NCI-H1105 treated with DMSO at 0.1 percent for 48 hours (cell line): ENCODE results near the gene RMND5B.
"Not testable (repeated sequence)": the region's sequence is repeated elsewhere in the genome, so short reads cannot be mapped to it uniquely, and the experiment has no call there.

Source experiments
- DNase-seq: peaks from one replicate; lab custom pipeline; 2025; lab: John Stamatoyannopoulos, UW

RMND5B gene

GRCh38 chr5:178113841-178114324, 16.9 kb upstream of the RMND5B start:
- DNase-seq = no peak

- DNase-seq = no peak
These were observed 16.3 kb upstream of the RMND5B start for GRCh38 chr5:178114325-178115135.

GRCh38 chr5:178115136-178115813, 15.5 kb upstream of the RMND5B start:
- no peak for DNase-seq

GRCh38 chr5:178115814-178116142, 15.0 kb upstream of the RMND5B start:
- DNase-seq = no peak

GRCh38 chr5:178116143-178116885, 14.5 kb upstream of the RMND5B start:
- no peak for DNase-seq

- DNase-seq = no peak
These were observed 12.7 kb upstream of the RMND5B start for GRCh38 chr5:178117923-178118701.

- no peak for DNase-seq
These were observed 10.8 kb upstream of the RMND5B start for GRCh38 chr5:178119915-178120606.

- DNase-seq = peak; percentile 84
These were observed 10.0 kb upstream of the RMND5B start for GRCh38 chr5:178120607-178121357.

GRCh38 chr5:178121391-178122276, 9.2 kb upstream of the RMND5B start:
- DNase-seq = no peak

GRCh38 chr5:178122346-178122745, 8.5 kb upstream of the RMND5B start:
- no peak for DNase-seq

- no peak for DNase-seq
These were observed 7.5 kb upstream of the RMND5B start for GRCh38 chr5:178123094-178123965.

- no peak for DNase-seq
These were observed 6.6 kb upstream of the RMND5B start for GRCh38 chr5:178123966-178124925.

GRCh38 chr5:178125253-178125906, 5.4 kb upstream of the RMND5B start:
- DNase-seq = no peak

- no peak for DNase-seq
These were observed 4.3 kb upstream of the RMND5B start for GRCh38 chr5:178126556-178126955.

- DNase-seq = not testable (repeated sequence)
These were observed 3.4 kb upstream of the RMND5B start for GRCh38 chr5:178127300-178128009.

GRCh38 chr5:178129296-178129695, 1.5 kb upstream of the RMND5B start:
- no peak for DNase-seq
